NCI-H748 (cell line): ENCODE data around the gene SPRED3.
A peak's percentile ranks its signal among the peaks of the same experiment; 100 is the strongest.
"Not testable (repeated sequence)": the region's sequence is repeated elsewhere in the genome, so short reads cannot be mapped to it uniquely, and the experiment has no call there.

ENCODE experiments used
- DNase-seq: peaks from one replicate; lab custom pipeline; 2025; ENCODE audit not compliant: unreplicated experiment; lab: John Stamatoyannopoulos, UW

The SPRED3 gene

GRCh38 chr19:38389957-38390924 lies 1.7 kb downstream of the SPRED3 start:
- no peak for DNase-seq

GRCh38 chr19:38391911-38392464 lies 3.5 kb downstream of the SPRED3 start:
- no peak for DNase-seq

GRCh38 chr19:38392707-38393308 lies 4.3 kb downstream of the SPRED3 start:
- no peak for DNase-seq

DNA sequence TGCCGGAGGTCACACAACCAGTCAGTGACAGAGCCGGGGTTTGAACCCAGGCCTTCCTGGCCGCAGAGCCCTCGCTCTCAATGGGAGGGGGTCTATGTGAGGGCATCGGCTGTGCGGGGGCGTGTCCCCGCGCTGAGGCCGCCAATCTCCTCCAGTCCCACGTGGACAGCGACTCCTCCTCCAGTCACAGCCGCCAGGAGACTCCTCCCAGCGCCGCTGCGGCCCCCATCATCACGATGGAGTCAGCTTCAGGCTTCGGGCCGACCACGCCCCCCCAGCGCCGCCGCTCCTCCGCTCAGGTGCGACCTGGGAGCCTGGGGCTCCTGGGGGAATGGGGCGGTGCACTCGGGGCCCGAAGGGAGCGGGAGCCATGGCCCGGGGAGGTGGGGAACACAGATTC lies 6.0 kb downstream of the SPRED3 start:
- DNase-seq = peak; percentile 74

- DNase-seq = no peak
Observed at GRCh38 chr19:38395381-38396114, 7.1 kb downstream of the SPRED3 start.

DNA sequence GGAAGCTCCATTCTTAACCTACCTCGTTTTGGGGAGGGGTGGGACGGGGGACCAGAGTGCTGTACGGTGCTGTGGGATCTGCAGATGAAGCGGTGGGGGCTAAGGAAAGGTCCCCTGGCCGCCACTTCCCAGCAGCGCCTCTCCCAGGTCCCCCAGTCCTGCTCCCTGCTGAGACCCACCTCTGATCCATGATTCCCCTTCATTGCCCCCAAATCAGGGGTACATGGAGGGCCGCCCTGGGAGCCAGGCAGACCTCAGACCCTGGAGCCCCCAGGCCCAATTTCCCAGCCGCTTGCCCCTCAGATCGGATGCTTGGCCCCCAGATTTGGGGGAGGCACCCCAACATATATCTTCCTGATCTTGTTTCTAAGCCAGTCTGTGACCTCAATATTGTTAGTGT lies 10.6 kb downstream of the SPRED3 start:
- no peak for DNase-seq

DNA sequence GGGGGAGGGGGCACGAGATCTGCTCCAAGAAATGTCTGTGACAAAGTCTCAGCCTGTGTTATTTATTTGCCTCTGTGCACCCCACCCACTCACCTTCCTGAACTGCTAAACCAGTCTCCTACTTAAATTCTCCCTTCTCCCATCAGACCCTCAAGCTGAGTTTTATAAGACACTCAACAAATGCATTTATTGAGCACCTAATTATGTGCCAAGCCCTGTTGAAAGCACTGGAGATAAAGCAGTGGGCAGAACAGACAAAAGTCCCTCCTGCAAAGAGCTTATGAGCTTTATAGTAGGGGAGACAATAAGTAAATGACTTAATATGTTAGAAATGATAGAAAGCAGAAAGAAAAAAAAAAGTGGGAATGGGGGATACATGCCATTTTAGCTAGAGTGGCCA lies 11.0 kb downstream of the SPRED3 start:
- DNase-seq = no peak

- no peak for DNase-seq
Observed at GRCh38 chr19:38400361-38400760, 11.9 kb downstream of the SPRED3 start.

DNA sequence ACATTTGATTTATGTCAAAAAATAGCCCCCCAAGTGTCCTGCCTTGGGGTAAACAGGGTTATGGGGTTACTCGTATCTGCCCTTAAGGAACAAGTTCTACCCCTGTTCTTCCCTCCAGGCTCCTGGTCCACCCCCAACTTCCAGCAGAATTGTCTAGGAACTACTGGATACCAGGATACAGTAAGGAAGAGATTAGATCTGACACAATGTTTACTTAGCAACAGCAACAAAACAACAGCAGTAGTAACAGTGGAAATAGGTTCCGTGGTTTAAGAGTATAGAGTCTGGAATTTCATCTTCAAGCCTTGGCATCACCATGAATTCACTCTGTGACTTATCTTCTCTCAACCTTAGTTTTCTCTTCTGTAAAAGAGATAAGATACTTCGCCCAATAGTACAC lies 12.7 kb downstream of the SPRED3 start:
- DNase-seq = no peak

- DNase-seq = no peak
Observed at GRCh38 chr19:38402623-38402966, 14.1 kb downstream of the SPRED3 start.

DNA sequence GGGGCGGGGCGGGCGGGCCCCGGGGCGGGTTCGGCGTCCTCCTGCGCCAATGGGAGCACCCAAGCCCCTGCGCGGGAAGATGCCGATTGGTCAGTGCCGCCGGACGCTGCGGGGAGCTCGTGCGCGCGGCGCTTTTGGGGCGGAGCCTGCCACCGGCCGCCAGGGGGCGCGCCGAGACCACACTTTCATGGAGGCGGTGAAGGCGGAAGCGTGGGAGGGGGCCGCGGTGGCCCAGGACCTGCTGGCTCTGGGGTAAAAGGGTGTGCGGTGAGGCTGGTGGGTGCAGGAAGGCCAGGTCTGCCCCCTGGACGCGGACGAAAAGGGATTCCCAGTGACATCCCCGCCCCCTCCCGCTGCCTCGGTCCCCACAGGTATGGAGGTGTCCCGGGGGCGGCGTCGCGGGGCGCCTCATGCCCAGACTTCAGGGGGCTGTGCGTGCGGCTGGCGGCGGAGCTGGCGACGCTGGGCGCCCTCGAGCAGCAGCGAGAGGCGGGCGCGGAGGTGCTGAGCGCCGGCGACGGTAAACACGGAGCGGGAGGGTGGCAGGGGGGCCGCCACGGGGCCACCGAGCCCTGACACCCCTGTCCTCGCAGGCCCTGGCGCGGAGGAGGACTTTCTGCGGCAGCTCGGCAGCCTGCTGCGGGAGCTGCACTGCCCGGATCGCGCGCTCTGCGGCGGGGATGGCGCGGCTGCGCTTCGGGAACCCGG lies 14.6 kb downstream of the SPRED3 start, which contains the start of gene FAM98C:
FAM98C (plus strand) TSS at position 127 of the 708 bp plus-strand sequence; CDS start at position 188, 61 bp downstream.
- peak; percentile 99 for DNase-seq

DNA sequence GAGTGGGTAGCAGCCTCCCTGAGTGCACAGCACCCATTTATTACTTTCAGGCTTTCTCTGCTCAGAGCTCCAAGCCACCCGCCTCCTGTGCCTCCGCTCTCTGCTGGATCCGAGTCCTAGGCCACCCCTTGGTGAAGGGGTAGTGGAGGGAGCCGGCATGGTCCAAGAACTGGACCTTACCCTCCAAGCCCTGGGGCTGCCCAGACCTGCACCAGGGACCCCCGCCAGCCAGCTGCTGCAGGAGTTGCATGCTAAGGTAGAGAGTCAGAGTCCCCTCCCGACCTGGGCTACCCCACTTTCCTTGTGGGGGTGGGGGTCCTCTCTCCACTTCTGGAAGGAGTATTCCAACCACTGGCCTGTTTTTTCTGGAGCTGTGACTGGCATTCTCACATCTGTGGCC lies 16.4 kb downstream of the SPRED3 start:
- no peak for DNase-seq

GRCh38 chr19:38405276-38405675 lies 16.8 kb downstream of the SPRED3 start:
- no peak for DNase-seq

- DNase-seq = no peak
Observed at GRCh38 chr19:38409631-38410133, 21.2 kb downstream of the SPRED3 start.

DNA sequence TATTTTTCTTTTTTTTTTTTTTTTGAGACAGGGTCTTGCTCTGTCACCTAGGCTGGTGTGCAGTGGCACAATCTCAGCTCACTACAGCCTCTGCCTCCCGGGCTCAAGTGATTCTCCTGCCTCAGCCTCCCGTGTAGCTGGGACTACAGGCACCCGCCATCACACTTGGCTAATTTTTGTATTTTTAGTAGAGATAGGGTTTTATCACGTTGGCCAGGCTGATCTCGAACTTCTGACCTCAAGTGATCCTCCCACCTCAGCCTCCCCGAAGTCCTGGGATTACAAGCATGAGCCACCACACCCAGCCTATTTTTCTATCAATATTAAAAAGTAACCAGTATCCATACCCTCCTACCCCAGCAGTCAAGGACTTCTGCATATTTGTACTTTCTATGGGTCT lies 21.9 kb downstream of the SPRED3 start:
- DNase-seq = not testable (repeated sequence)

DNA sequence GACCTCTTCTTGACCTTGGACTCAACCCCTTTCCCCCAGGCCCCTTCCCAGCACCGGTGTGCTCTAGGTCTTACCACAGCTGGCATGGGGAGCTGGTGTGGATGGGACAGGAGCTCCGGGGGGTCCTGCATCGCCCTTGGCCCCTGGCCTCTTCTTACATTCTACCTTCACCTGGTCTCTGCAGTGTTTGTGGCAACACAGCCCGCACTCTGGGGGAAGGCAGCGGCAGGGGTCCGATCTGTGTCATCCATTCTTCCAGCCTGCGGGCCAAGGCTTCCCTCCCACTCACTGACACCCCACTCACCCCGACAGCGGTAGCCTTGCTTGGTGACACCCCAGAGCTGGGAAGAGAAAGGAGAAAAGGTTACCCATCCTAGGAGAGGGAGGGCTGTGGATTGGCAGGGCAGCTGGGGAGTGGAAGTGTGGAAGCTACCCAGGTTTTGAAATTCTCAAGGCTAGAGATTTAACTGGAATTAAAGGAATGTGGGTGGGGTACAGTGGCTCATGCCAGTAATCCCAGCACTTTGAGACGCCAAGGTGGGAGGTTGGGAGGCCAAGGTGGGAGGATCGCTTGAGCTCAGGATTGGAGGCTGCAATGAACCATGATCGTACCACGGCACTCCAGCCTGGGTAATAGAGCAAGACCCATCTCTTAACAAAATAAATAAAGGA lies 22.7 kb downstream of the SPRED3 start:
- DNase-seq = no peak

DNA sequence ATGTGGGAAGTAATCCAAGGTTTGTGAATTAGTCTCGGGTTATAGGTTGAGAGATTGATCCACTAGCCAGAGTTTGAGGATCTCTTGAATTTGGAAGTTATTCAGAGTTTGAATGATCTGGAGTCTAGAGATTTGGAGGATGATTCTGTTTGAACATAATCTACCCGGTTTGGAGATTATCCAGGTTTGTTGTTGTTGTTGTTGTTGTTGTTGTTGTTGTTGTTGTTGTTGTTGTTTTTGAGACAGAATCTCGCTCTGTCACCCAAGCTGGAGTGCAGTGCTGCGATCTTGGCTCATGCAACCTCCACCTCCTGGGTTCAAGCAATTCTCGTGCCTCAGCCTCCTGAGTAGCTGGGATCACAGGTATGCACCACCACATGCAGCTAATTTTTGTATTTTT lies 23.4 kb downstream of the SPRED3 start:
- not testable (repeated sequence) for DNase-seq

DNA sequence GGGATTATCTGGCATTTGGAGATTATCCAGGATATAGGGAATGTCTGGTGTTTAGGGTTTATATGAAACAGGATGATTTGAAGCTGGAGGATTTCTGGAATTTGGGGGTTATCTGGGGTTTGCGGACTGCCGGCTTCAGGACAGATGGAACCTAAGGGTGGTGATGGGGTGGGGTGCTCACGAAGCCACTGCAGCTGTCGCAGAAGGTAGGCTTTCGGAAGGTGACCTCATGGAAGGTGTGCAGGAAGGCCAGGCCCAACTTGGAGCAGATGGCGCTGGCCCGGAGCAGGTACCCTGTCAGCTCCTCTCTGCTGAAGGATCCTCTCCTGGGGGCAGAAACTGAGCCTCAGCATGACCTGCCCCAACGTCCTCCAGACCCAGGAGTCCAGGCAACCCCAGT lies 24.0 kb downstream of the SPRED3 start:
- no peak for DNase-seq

- DNase-seq = no peak
Observed at GRCh38 chr19:38412961-38413360, 24.5 kb downstream of the SPRED3 start.

- no peak for DNase-seq
Observed at GRCh38 chr19:38413416-38413815, 24.9 kb downstream of the SPRED3 start.
